ENCODE measurements around the gene LGR6.

Gene LGR6

DNA sequence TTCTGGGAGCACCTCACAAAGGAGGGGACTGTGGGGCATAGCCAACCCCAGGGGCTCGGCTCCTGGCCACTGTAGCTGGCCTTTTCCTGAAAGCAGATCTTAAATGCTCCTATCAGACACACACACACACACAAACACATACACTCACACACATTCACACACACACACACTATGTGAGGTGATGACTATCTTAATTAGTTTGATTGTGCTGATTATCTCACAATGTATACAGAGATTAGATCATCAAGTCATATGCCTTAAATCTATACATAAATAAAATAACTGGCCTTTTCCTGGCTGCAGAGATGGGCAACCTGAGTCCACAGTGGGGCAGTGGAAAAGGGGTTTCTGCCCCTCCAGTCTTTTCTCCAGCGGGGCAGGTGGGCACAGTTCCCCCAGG, 27.1 kb downstream of the LGR6 start:
- H3K27me3 ChIP-seq (ENCODE audit: insufficient read depth, low read length) = no peaks in the 10 kb centered on the region
- H3K79me2 ChIP-seq (ENCODE audit: insufficient read depth, low read length) = no peaks in the 10 kb centered on the region
- H3K4me2 ChIP-seq (ENCODE audit: low read length) = no peak overlapping the region
- no peaks in the 10 kb centered on the region for H3K9me2 ChIP-seq (ENCODE audit: low read depth, low read length)
- TF ChIP-seq, protein P1, sequence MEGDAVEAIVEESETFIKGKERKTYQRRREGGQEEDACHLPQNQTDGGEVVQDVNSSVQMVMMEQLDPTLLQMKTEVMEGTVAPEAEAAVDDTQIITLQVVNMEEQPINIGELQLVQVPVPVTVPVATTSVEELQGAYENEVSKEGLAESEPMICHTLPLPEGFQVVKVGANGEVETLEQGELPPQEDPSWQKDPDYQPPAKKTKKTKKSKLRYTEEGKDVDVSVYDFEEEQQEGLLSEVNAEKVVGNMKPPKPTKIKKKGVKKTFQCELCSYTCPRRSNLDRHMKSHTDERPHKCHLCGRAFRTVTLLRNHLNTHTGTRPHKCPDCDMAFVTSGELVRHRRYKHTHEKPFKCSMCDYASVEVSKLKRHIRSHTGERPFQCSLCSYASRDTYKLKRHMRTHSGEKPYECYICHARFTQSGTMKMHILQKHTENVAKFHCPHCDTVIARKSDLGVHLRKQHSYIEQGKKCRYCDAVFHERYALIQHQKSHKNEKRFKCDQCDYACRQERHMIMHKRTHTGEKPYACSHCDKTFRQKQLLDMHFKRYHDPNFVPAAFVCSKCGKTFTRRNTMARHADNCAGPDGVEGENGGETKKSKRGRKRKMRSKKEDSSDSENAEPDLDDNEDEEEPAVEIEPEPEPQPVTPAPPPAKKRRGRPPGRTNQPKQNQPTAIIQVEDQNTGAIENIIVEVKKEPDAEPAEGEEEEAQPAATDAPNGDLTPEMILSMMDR (IDR thresholded peaks at IDR 0.05; ENCODE audit: low read length) = no peak
- TF ChIP-seq EZH2 (IDR thresholded peaks at IDR 0.05; ENCODE audit: borderline replicate concordance, low read length) = no peak
- H3K9me3 ChIP-seq (ENCODE audit: low read length) = no peaks in the 10 kb centered on the region
- H4K20me1 ChIP-seq (ENCODE audit: insufficient read depth, low read length) = no peaks in the 10 kb centered on the region
- no peak overlapping the region for H3K4me3 ChIP-seq (ENCODE audit: low read depth, low read length, poor library complexity, severe bottlenecking)
- H3K36me3 ChIP-seq (ENCODE audit: insufficient read depth, low read length) = no peaks in the 10 kb centered on the region
- H3K9ac ChIP-seq (ENCODE audit: low read length) = no peak overlapping the region
- no peaks in the 10 kb centered on the region for H3K4me1 ChIP-seq (ENCODE audit: insufficient read depth, low read length, severe bottlenecking)
- no peaks in the 10 kb centered on the region for H3F3A ChIP-seq (ENCODE audit: insufficient read depth, low read length)
- H2AFZ ChIP-seq (ENCODE audit: low read length) = no peak overlapping the region
- H3K27ac ChIP-seq (ENCODE audit: low read depth, low read length, poor library complexity, severe bottlenecking) = no peak overlapping the region

DNA sequence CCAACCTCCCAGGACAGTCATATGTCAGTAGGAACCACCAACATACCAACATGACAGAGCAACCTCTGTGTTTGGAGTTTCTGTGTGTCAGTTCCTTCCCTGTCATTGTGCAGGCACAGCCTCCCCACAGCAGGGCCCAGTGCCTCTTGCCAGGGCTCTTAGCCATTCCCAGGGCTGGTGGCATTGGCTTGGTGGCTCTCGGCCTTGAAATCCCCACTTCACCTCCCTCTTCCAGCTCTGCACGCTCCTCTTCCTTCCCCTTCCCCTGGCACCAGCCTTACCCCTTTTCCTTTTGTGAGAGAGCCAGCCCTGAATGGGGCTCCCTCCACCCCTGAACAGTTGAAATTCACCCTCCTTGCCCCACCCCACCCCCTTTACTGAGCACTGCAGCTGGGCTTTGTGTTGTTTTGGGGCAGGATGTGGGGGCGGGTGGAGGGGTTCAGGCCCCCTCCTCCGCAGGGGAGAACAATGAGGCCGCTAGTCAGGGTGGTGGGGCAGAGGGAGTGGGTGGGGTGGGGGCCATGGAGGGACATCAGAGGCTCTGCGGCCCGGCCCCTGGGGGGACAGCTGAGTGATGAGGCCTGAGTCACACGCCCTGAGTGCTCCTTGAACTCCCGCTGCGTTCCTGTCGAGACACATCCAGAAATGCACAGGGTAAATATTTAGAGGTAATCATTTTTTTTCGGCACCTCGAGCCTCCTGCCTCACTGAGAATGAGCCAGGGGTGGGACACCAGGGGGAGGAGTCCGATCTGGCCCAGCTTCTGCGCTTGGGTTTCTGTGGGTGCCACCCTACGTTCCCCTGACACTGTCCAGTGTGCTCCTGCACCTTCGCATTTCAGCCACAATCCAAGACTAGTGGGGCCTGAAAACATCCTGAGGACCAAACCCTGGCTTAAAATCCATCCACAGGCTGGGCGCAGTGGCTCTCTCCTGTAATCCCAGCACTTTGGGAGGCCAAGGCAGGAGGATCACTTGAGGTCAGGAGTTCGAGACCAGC, 28.6 kb downstream of the LGR6 start:
- Histone ChIP-seq H3K9me2 (ENCODE audit: low read depth, low read length) (no peaks in the 10 kb centered on the region), H3K4me1 (ENCODE audit: insufficient read depth, low read length, severe bottlenecking) (no peaks in the 10 kb centered on the region), H3K9ac (ENCODE audit: low read length) (no peak overlapping the region), H3K36me3 (ENCODE audit: insufficient read depth, low read length) (no peaks in the 10 kb centered on the region), H3K27ac (ENCODE audit: low read depth, low read length, poor library complexity, severe bottlenecking) (no peak overlapping the region), H3K79me2 (ENCODE audit: insufficient read depth, low read length) (no peaks in the 10 kb centered on the region), H3K9me3 (ENCODE audit: low read length) (no peaks in the 10 kb centered on the region), H3K27me3 (ENCODE audit: insufficient read depth, low read length) (no peaks in the 10 kb centered on the region), H4K20me1 (ENCODE audit: insufficient read depth, low read length) (no peaks in the 10 kb centered on the region), H3F3A (ENCODE audit: insufficient read depth, low read length) (no peaks in the 10 kb centered on the region), H2AFZ (ENCODE audit: low read length) (no peak overlapping the region), H3K4me2 (ENCODE audit: low read length) (no peak overlapping the region), H3K4me3 (ENCODE audit: low read depth, low read length, poor library complexity, severe bottlenecking) (no peak overlapping the region)
- TF ChIP-seq EZH2 (IDR thresholded peaks at IDR 0.05; ENCODE audit: borderline replicate concordance, low read length) = no peak
- TF ChIP-seq, protein P1 (IDR thresholded peaks at IDR 0.05; ENCODE audit: low read length) = no peak

DNA sequence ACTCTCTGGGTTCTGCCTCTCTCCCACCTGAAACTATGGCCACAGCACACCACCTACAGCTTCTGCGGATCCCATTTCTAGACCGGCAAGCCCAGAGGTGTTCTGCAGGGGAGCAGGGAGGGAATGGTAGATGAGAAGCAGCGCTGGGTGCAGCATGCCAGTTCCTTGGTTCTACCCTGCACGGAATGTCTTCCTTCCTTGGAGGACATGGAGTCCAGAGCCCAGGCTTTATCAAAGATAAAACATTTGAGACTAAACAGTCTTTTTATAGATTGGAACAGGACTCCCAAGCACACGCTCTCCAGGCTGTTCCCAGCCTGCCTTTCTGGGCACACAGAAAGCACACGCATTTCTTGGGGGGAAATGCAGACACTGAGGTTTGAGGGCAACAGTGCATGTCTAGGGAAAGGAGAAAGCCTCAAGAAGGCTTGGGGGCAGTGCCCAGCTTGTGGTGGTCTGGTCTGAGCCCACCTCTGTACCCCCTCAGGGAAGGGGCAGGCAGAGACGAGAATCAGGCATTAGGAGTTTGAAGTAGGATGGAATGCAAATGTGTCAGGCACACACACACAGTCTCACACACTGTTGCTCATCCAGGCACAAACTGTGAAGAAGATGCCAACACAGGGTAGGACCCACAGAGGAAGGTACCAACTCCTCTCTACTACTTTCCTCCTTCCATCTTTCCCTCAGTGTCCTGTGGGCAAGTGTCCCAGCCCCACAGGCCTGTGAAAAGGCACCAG, 29.7 kb downstream of the LGR6 start:
- Histone ChIP-seq H3K27ac (ENCODE audit: low read depth, low read length, poor library complexity, severe bottlenecking) (no peak overlapping the region), H3K27me3 (ENCODE audit: insufficient read depth, low read length) (no peaks in the 10 kb centered on the region), H3K4me1 (ENCODE audit: insufficient read depth, low read length, severe bottlenecking) (no peaks in the 10 kb centered on the region), H3K4me2 (ENCODE audit: low read length) (no peak overlapping the region), H3K36me3 (ENCODE audit: insufficient read depth, low read length) (no peaks in the 10 kb centered on the region), H3K9ac (ENCODE audit: low read length) (no peak overlapping the region), H4K20me1 (ENCODE audit: insufficient read depth, low read length) (no peaks in the 10 kb centered on the region), H2AFZ (ENCODE audit: low read length) (no peak overlapping the region), H3K9me2 (ENCODE audit: low read depth, low read length) (no peaks in the 10 kb centered on the region), H3K79me2 (ENCODE audit: insufficient read depth, low read length) (no peaks in the 10 kb centered on the region), H3F3A (ENCODE audit: insufficient read depth, low read length) (no peaks in the 10 kb centered on the region), H3K9me3 (ENCODE audit: low read length) (no peaks in the 10 kb centered on the region), H3K4me3 (ENCODE audit: low read depth, low read length, poor library complexity, severe bottlenecking) (no peak overlapping the region)
- TF ChIP-seq, protein P1 (IDR thresholded peaks at IDR 0.05; ENCODE audit: low read length) = no peak
- TF ChIP-seq EZH2 (IDR thresholded peaks at IDR 0.05; ENCODE audit: borderline replicate concordance, low read length) = no peak

All from OCI-LY1 (cell line).